AG09309 (cell line): Measurements from ENCODE around the gene ADCY3.

Source experiments
- DNase-seq: peaks from one replicate; pipeline ENCODE4 v3.0.0-alpha.2; 2010; ENCODE audit warnings: low read depth
- H3K4me3 ChIP-seq: 2 replicates; pipeline ENCODE4 v1.5.1; 2011; ENCODE audit warnings: mild to moderate bottlenecking, low read depth, low read length, moderate library complexity; ENCODE audit not compliant: control insufficient read depth
- TF ChIP-seq, protein P1 (sequence below): IDR thresholded peaks from 2 replicates; pipeline ENCODE4 v1.5.1; 2011; ENCODE audit warnings: mild to moderate bottlenecking, low read depth, low read length, inconsistent platforms; ENCODE audit not compliant: insufficient read depth, control insufficient read depth; ENCODE audit errors: missing control alignments

ADCY3 gene

DNA sequence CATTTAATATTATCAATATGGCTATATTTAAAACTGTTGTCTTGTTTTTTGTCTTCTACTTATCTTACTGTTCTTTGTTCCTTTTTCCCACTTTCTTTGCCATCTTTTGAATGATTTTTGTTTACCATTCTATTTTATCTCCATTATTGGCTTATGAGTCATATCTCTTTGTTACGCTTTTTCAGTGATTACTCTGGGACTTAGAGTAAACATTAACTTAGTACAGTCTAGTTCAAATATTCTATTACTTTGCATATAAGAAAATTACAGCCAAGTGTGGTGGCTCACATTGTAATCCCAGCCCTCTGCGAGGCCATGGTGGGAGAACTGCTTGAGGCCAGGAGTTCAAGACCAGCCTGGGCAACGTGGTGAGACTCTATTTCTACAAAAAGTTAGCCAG, 26.1 kb downstream of the ADCY3 start:
- DNase-seq = no peak
- H3K4me3 ChIP-seq = no peak overlapping the region
- TF ChIP-seq, protein P1, sequence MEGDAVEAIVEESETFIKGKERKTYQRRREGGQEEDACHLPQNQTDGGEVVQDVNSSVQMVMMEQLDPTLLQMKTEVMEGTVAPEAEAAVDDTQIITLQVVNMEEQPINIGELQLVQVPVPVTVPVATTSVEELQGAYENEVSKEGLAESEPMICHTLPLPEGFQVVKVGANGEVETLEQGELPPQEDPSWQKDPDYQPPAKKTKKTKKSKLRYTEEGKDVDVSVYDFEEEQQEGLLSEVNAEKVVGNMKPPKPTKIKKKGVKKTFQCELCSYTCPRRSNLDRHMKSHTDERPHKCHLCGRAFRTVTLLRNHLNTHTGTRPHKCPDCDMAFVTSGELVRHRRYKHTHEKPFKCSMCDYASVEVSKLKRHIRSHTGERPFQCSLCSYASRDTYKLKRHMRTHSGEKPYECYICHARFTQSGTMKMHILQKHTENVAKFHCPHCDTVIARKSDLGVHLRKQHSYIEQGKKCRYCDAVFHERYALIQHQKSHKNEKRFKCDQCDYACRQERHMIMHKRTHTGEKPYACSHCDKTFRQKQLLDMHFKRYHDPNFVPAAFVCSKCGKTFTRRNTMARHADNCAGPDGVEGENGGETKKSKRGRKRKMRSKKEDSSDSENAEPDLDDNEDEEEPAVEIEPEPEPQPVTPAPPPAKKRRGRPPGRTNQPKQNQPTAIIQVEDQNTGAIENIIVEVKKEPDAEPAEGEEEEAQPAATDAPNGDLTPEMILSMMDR = no peak

DNA sequence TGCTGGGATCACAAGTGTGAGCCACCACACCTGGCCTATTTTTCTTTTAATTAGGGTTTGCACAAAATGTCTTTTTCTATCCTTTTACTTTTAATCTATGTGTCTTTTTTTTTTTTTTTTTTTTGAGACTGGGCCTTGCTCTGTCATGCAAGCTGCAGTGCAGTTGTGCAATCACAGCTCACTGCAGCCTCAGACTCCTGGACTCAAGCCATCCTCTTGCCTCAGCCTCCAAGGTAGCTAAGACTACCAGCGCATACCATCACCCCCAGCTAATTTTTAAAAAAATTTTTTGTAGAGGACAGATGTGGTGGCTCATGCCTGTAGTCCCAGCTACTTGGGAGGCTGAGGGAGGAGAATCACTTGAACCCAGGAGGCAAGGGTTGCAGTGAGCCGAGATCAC, 27.1 kb downstream of the ADCY3 start:
- DNase-seq = no peak
- no peak overlapping the region for H3K4me3 ChIP-seq
- TF ChIP-seq, protein P1 = no peak

DNA sequence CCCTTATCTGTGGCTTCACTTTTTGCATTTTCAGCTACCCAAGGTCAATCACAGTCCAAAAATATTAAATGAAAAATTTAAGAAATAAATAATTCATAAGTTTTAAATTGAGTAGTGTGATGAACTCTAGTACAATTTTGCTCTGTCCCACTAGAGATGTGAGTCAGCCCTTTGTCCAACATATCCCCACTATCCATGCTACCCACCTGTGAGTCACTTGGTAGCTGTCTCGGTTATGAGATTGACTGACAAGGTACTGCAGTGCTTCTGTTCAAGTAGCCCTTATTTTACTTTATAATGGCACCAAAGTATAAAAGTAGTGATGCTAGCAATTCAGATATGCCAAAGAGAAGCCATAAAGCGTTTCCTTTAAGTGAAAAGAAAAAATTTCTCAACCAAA, 28.8 kb downstream of the ADCY3 start:
- DNase-seq = no peak
- no peak overlapping the region for H3K4me3 ChIP-seq
- TF ChIP-seq, protein P1 = no peak

DNA sequence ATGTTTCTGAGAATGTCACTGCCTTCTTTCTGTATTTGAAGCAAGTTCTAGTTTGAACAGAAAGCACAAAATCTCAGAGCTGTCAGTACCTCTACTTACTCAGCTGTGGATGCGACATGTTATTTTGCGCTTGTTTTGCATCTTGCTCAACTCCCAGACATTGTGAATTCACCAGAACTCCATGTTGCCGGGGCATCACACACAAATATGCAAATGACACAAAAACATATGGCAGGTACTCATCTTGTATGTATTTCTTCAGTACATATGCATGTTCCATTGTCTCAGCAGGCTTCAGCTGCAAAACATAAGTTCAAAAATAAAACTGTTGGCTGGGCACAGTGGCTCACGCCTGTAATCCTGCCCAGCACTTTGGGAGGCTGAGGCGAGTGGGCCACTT, 30.8 kb downstream of the ADCY3 start:
- DNase-seq = no peak
- TF ChIP-seq, protein P1 = no peak
- no peak overlapping the region for H3K4me3 ChIP-seq

DNA sequence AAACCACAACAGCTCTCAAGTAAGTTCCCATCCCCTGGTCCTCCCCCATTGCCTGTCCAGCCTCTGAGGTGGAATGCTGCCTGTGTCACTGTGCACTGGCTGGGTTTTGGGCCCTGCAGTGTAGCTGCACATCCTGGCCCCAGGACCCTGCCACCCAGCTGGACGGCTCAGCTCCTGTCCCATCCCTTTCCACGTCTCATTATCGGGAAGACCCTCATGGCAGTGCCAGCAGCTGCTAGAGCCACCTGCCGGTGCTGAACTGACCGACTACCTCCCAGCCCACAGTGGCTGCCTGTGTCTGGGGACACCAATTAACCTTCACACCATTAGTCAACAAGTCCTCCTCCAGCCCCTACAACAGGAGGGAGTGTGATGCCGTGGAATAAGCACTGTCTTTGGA, 31.9 kb downstream of the ADCY3 start:
- TF ChIP-seq, protein P1 = no peak
- no peak overlapping the region for H3K4me3 ChIP-seq
- no peak for DNase-seq

DNA sequence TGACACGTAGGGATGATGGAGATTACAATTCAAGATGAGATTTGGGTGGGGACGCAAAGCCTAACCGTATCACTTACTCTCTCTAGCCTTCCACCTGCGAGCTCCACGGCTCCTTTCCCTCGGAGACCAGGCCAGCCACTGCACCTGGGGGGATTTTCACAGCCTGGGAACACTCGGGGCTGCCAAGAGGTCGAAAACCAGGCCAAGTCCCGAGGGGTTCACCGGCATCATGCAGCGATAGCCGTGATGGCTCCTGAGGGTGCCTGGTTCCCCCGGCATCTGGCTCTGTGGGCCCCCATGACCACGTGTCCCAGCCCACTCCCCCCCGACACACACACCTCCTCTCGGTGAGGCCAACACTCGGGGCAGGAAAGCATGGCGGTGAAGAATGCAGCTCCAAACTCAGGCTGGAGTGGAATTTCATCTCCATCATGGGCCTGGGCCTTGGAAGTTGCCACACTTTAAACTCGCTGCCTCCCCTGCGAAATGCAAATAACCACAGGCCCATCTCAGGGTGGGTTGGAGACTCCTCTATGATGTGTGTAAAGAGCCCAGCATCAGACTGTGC, 32.6 kb downstream of the ADCY3 start:
- TF ChIP-seq, protein P1 = no peak
- no peak for DNase-seq
- H3K4me3 ChIP-seq = no peak overlapping the region
